Upper lobe of left lung (tissue), 6 donors: ENCODE results near the gene HIVEP3. TPM values are rescaled to one million over a fixed set of nuclear protein-coding genes. Genes with fewer than 3 reads are reported as not detected.

Experiments
- ATAC-seq, 2 donors: fragments of 200-7000 bp; cut with Tn5 transposase; one replicate each; pipeline ENCODE4 v1.9.1; 2022; ENCODE audit warnings: mild to moderate bottlenecking in 2 of 2, moderate library complexity in 2 of 2; ENCODE audit not compliant: low FRiP score in 2 of 2
- DNase-seq, 2 donors: peaks; one replicate each; pipeline ENCODE4 v3.0.0-alpha.2; 2019 to 2020
- H3K27ac ChIP-seq, 4 donors: fragments of 200-600 bp; sonication (generic); one replicate each; pipeline ENCODE4 v1.5.1; 2016 to 2019
- H3K27me3 ChIP-seq, 4 donors: fragments of 200-600 bp; sonication (generic); one replicate each; pipeline ENCODE4 v1.5.1; 2017 to 2019
- H3K36me3 ChIP-seq, 4 donors: fragments of 200-600 bp; sonication (generic); one replicate each; pipeline ENCODE4 v1.5.1; 2016 to 2019
- H3K4me1 ChIP-seq, 4 donors: fragments of 200-600 bp; sonication (generic); one replicate each; pipeline ENCODE4 v1.5.1; 2018 to 2019
- H3K4me3 ChIP-seq, 4 donors: fragments of 200-600 bp; sonication (generic); one replicate each; pipeline ENCODE4 v1.5.1; 2017 to 2019; ENCODE audit warnings: mild to moderate bottlenecking in 2 of 4, moderate library complexity in 1 of 4
- H3K9me3 ChIP-seq, 4 donors: fragments of 200-600 bp; sonication (generic); one replicate each; pipeline ENCODE4 v1.5.1; 2018 to 2019
- EP300 ChIP-seq, 4 donors: sonication (generic); formaldehyde crosslinking; IDR thresholded peaks; one replicate each; pipeline ENCODE4 v1.5.1; 2017; ENCODE audit warnings: antibody characterized with exemption in 4 of 4, control low read depth in 2 of 4
- POLR2A ChIP-seq, 4 donors: fragments of 450-650 bp; IDR thresholded peaks; one replicate each; pipeline ENCODE4 v1.5.1; 2016 to 2017; ENCODE audit warnings: antibody characterized with exemption in 4 of 4, mild to moderate bottlenecking in 2 of 4
- POLR2AphosphoS5 ChIP-seq, 2 donors: sonication (generic); formaldehyde crosslinking; IDR thresholded peaks; one replicate each; pipeline ENCODE4 v1.5.1; 2017; ENCODE audit warnings: antibody characterized with exemption in 2 of 2
- WGBS, 2 donors: methylation state at CpG; one replicate each; pipeline ENCODE4 v1.1.5; 2017 to 2018; 5-methylcytosine and 5-hydroxymethylcytosine counted together
- total RNA-seq, 6 donors: library from RNA; depleted of rRNA in 4 of 6; stranded (reverse); fragments of >200 nt in 4 of 6; gene quantifications; one replicate each; pipeline versions ENCODE4 v1.1.0 to v1.2.1, GENCODE V29; 2016 to 2021
- TF ChIP-seq, protein P1 (sequence below), 6 experiments: fragments of 450-650 bp in 4 of 6; fragments of 200-600 bp in 2 of 6; sonication (generic) in 2 of 6; IDR thresholded peaks; one replicate each; pipeline ENCODE4 v1.5.1; 2016 to 2019; ENCODE audit warnings: antibody characterized with exemption in 6 of 6
- donor health status: DM: no; HTN: no; CAD: no; lungs with moderate emphysema.
- donor health status: DM: no; HTN: yes; CAD: no; lungs with severe emphysema.

HIVEP3 gene
- total RNA-seq, 6 donors from 2014 or later = 9.7 to 23.0 (median 11.6) TPM

DNA sequence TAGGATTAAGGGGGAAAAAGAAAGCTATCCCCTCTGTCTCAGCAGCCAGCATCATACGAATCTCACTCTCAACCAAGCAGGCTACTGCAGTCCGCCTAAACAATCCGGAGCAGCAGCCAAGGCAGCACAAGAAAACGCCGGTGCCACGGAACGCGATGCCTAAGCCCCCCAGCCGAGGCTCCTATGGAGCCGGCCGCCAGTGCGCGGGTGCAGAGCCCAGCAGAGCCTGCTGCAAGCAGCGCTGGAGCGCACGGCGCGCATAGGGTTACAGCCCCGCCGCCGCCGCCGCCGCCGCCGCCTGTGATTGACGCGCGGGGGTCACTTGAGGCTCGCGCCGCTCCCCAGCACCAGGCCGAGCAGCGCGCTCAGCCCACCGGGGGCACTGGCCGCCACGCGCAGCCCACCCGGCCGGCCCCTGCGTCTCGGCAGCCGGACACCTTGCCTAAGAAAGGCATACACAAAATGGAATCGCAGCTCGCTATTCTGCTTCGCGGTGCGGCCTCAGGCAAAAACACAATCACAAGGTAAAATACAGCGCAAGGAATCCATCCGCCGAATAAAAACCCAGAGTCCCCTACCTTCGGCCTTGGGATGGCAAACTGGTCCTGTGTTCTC is 780 bp downstream of the HIVEP3 start:
- Histone ChIP-seq H3K4me1 (peaks cover 40 to 63% (median 47%) of the 10 kb centered on the region in 4 donors), H3K9me3 (no peaks in the 10 kb centered on the region), H3K27me3 (no peaks in the 10 kb centered on the region), H3K27ac (peak overlapping the region; percentile 46 to 80 (median 62)), H3K36me3 (no peaks in the 10 kb centered on the region), H3K4me3 (peak overlapping the region; percentile 17 to 62 (median 56))
- ATAC-seq (peak; percentile 76 to 83), DNase-seq (peak; percentile 50 to 93)
- TF ChIP-seq POLR2A (IDR thresholded peaks at IDR 0.05) (no peak), POLR2AphosphoS5 (IDR thresholded peaks at IDR 0.05) (no peak), EP300 (IDR thresholded peaks at IDR 0.05) (no peak)
- TF ChIP-seq, protein P1, sequence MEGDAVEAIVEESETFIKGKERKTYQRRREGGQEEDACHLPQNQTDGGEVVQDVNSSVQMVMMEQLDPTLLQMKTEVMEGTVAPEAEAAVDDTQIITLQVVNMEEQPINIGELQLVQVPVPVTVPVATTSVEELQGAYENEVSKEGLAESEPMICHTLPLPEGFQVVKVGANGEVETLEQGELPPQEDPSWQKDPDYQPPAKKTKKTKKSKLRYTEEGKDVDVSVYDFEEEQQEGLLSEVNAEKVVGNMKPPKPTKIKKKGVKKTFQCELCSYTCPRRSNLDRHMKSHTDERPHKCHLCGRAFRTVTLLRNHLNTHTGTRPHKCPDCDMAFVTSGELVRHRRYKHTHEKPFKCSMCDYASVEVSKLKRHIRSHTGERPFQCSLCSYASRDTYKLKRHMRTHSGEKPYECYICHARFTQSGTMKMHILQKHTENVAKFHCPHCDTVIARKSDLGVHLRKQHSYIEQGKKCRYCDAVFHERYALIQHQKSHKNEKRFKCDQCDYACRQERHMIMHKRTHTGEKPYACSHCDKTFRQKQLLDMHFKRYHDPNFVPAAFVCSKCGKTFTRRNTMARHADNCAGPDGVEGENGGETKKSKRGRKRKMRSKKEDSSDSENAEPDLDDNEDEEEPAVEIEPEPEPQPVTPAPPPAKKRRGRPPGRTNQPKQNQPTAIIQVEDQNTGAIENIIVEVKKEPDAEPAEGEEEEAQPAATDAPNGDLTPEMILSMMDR (IDR thresholded peaks at IDR 0.05) = no peak
- WGBS, 2 donors = 1 to 11% methylated on average over 11 to 25 of the region's 53 CpGs

DNA sequence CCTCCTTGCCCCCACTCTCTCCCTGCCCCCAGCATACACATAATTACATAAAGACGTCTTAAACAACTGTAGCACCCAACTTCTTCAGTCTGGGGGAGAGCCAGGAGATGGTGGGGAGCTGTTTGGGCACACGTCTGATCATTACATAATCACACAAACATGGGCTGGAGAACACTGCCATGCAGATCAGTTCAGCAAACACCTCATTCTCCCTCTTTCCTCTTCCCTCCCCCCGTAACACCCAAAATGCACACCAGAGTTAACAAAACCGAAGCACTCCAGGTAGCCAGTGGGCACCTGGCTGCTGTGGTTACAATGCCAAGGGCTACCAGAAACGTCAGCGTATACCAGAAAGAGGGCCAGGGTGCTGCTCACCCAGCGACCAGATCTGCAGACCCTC is 1.6 kb downstream of the HIVEP3 start:
- Histone ChIP-seq H3K27ac (peak overlapping the region; percentile 32 to 80 (median 62)), H3K4me3 (peak overlapping the region in 3 of 4 donors; percentile 51 to 62 (median 62)), H3K9me3 (no peaks in the 10 kb centered on the region), H3K36me3 (no peaks in the 10 kb centered on the region), H3K27me3 (no peaks in the 10 kb centered on the region), H3K4me1 (peaks cover 40 to 63% (median 51%) of the 10 kb centered on the region in 4 donors)
- DNase-seq (no peak), ATAC-seq (no peak)
- TF ChIP-seq, protein P1 (IDR thresholded peaks at IDR 0.05) = no peak
- TF ChIP-seq EP300 (IDR thresholded peaks at IDR 0.05) = no peak
- TF ChIP-seq POLR2AphosphoS5 (IDR thresholded peaks at IDR 0.05) = no peak
- TF ChIP-seq POLR2A (IDR thresholded peaks at IDR 0.05) = no peak
- 39 to 48% methylated on average over 7 of the region's 7 CpGs for WGBS, 2 donors

DNA sequence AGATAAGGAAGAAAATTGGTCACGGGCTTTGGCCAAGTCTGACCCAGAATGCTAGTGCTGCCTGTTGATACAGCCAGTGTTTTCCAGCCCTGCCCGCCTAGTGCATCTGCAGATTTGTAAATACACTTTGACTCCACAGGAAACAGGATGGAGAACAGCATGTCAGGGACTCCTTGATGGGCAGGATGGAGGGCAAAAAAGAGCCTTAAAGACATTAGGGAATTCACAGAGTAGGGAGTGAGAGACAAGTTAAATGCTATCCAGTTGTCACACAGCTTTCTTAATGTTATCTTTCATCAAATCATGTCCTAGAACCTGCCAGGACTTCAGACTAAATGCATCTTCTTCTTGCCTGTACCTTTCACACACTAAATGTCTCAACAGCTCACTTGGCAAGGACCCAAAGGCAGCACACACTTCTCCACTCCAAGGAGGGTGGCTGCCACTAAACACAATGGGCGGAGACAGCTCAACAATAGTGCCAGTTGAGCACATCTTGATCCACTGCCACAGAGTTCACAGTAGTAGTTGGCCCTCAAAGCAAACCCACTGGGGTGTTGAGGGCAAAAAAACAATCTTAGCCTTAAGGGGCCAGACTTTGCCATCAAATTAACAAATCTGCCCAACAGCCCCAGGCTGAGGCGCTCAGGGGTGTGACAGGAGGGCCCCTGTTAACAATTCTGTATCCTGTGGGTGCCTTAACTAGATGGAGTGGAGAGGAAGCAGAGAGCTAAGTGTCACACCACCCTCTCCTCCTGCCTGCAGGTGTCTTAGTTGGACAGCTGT is 2.7 kb downstream of the HIVEP3 start:
- Histone ChIP-seq H3K9me3 (no peaks in the 10 kb centered on the region), H3K4me1 (peaks cover 40 to 63% (median 52%) of the 10 kb centered on the region in 4 donors), H3K27me3 (no peaks in the 10 kb centered on the region), H3K4me3 (no peak overlapping the region), H3K36me3 (no peaks in the 10 kb centered on the region), H3K27ac (peak overlapping the region; percentile 32 to 80 (median 62))
- 49 to 60% methylated on average over 4 of the region's 4 CpGs for WGBS, 2 donors
- ATAC-seq (peak in 1 of 2 donors; percentile 17), DNase-seq (peak in 1 of 2 donors; percentile 86)
- TF ChIP-seq POLR2AphosphoS5 (IDR thresholded peaks at IDR 0.05) (peak in 1 of 2 donors; percentile 54), POLR2A (IDR thresholded peaks at IDR 0.05) (peak in 1 of 4 donors; percentile 14), EP300 (IDR thresholded peaks at IDR 0.05) (no peak)
- TF ChIP-seq, protein P1 (IDR thresholded peaks at IDR 0.05) = no peak

DNA sequence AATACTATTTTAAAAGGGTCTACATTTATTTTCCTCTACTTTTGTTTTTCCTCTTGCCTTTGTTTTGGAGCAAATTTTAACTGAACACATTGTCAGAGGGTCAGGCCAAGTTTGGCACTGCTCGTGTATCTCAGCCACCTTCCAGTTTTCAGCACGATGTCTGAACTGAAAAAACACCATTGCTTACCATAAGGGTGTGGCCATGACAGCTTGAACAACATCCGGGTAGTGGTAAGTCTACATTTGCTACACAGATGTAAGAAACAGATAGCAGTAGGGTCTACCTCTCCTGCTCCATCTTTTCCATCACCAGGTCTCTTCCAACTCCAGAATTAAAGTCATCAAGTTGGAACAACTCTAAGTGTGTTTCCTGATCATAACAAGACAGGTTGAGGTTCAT is 4.2 kb downstream of the HIVEP3 start:
- DNase-seq = no peak
- H3K4me3 ChIP-seq = no peak overlapping the region
- TF ChIP-seq, protein P1 (IDR thresholded peaks at IDR 0.05) = no peak
- TF ChIP-seq POLR2A (IDR thresholded peaks at IDR 0.05) = no peak
- no peak for TF ChIP-seq EP300 (IDR thresholded peaks at IDR 0.05)
- TF ChIP-seq POLR2AphosphoS5 (IDR thresholded peaks at IDR 0.05) = no peak
- H3K36me3 ChIP-seq = no peaks in the 10 kb centered on the region
- no peak for ATAC-seq
- no peaks in the 10 kb centered on the region for H3K27me3 ChIP-seq
- 47 to 58% methylated on average over 3 of the region's 3 CpGs for WGBS, 2 donors
- H3K27ac ChIP-seq = peak overlapping the region in 1 of 4 donors; percentile 68
- H3K9me3 ChIP-seq = no peaks in the 10 kb centered on the region
- H3K4me1 ChIP-seq = peaks cover 36 to 62% (median 47%) of the 10 kb centered on the region in 4 donors
